Adipocyte (in vitro differentiated cells): Measurements from ENCODE around the gene MOCOS.

Experiments
- DNase-seq: peaks from one replicate; pipeline ENCODE4 v3.0.0-alpha.2; 2015; ENCODE audit warnings: low read depth
- H3K27me3 ChIP-seq: replicated peaks from 2 replicates; pipeline ENCODE4 v1.7.0; 2013; ENCODE audit warnings: mild to moderate bottlenecking, low read length, moderate library complexity; ENCODE audit not compliant: control insufficient read depth, insufficient read depth
- H3K36me3 ChIP-seq: 2 replicates; pipeline ENCODE4 v1.7.0; 2013; ENCODE audit warnings: low read length, mild to moderate bottlenecking, moderate library complexity; ENCODE audit not compliant: control insufficient read depth, insufficient read depth, severe bottlenecking
- H3K4me1 ChIP-seq: 2 replicates; pipeline ENCODE4 v1.7.0; 2013; ENCODE audit warnings: mild to moderate bottlenecking, low read length, moderate library complexity; ENCODE audit not compliant: control insufficient read depth, insufficient read depth
- H3K4me3 ChIP-seq: 2 replicates; pipeline ENCODE4 v1.7.0; 2013; ENCODE audit warnings: mild to moderate bottlenecking, low read length, moderate library complexity
- H3K9ac ChIP-seq: 2 replicates; pipeline ENCODE4 v1.7.0; 2013; ENCODE audit warnings: mild to moderate bottlenecking, low read length, moderate library complexity
- H3K9me3 ChIP-seq: 2 replicates; pipeline ENCODE4 v1.7.0; 2013; ENCODE audit warnings: mild to moderate bottlenecking, low read length, moderate library complexity; ENCODE audit not compliant: control insufficient read depth

The MOCOS gene

GRCh38 chr18:36250827-36251226 is 63.5 kb downstream of the MOCOS start:
- Histone ChIP-seq H3K9me3 (peaks cover 9% of the 10 kb centered on the region), H3K27me3 (no peaks in the 10 kb centered on the region), H3K4me3 (no peak overlapping the region), H3K36me3 (peaks cover 42% of the 10 kb centered on the region), H3K4me1 (no peaks in the 10 kb centered on the region), H3K9ac (no peak overlapping the region)
- no peak for DNase-seq

GRCh38 chr18:36255072-36255698 is 67.9 kb downstream of the MOCOS start:
- Histone ChIP-seq H3K9ac (no peak overlapping the region), H3K27me3 (no peaks in the 10 kb centered on the region), H3K9me3 (no peaks in the 10 kb centered on the region), H3K36me3 (peaks cover 48% of the 10 kb centered on the region), H3K4me1 (no peaks in the 10 kb centered on the region), H3K4me3 (no peak overlapping the region)
- no peak for DNase-seq

DNA sequence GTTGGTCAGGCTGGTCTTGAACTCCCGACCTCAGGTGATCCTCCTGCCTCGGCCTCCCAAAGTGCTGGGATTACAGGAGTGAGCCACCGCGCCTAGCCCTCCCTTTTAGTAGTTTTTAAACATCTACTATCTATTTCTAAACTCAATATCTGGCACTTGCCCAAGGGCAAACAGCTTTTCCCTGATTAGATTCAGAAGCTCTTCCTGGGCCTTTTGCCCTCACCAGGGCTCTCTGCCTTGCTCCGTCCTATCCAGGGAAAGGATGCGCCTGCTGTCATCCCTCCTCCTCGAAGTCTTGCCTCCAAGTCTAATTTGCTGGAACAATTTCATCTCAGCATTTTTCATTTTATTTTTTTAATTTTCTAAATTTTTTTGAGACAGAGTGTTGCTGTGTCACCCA is 68.8 kb downstream of the MOCOS start:
- peaks cover 45% of the 10 kb centered on the region for H3K36me3 ChIP-seq
- no peaks in the 10 kb centered on the region for H3K9me3 ChIP-seq
- no peaks in the 10 kb centered on the region for H3K4me1 ChIP-seq
- no peak overlapping the region for H3K9ac ChIP-seq
- no peak overlapping the region for H3K4me3 ChIP-seq
- DNase-seq: no peak
- H3K27me3 ChIP-seq: no peaks in the 10 kb centered on the region

GRCh38 chr18:36262971-36263370 is 75.7 kb downstream of the MOCOS start:
- peaks cover 5% of the 10 kb centered on the region for H3K4me1 ChIP-seq
- no peak for DNase-seq
- H3K9me3 ChIP-seq: no peaks in the 10 kb centered on the region

GRCh38 chr18:36264283-36264682 is 77.0 kb downstream of the MOCOS start:
- no peak overlapping the region for H3K4me3 ChIP-seq
- no peak for DNase-seq
- peaks cover 27% of the 10 kb centered on the region for H3K36me3 ChIP-seq
- H3K9ac ChIP-seq: no peak overlapping the region
- H3K9me3 ChIP-seq: no peaks in the 10 kb centered on the region
- peaks cover 5% of the 10 kb centered on the region for H3K4me1 ChIP-seq
- no peaks in the 10 kb centered on the region for H3K27me3 ChIP-seq

More at GRCh38 chr18:36262971-36263370, 75.7 kb downstream of the MOCOS start:
- Histone ChIP-seq H3K36me3 (peaks cover 29% of the 10 kb centered on the region), H3K9ac (no peak overlapping the region), H3K27me3 (no peaks in the 10 kb centered on the region), H3K4me3 (no peak overlapping the region)

- H3K27me3 ChIP-seq: no peaks in the 10 kb centered on the region
- H3K9me3 ChIP-seq: no peaks in the 10 kb centered on the region
- no peak overlapping the region for H3K4me3 ChIP-seq
- H3K4me1 ChIP-seq: peaks cover 5% of the 10 kb centered on the region
- peak; percentile 12 for DNase-seq
- peaks cover 30% of the 10 kb centered on the region for H3K36me3 ChIP-seq
- H3K9ac ChIP-seq: no peak overlapping the region
Observed at GRCh38 chr18:36265015-36265414, 77.7 kb downstream of the MOCOS start.

- peaks cover 5% of the 10 kb centered on the region for H3K4me1 ChIP-seq
- H3K9ac ChIP-seq: no peak overlapping the region
- H3K27me3 ChIP-seq: no peaks in the 10 kb centered on the region
- no peaks in the 10 kb centered on the region for H3K9me3 ChIP-seq
- H3K36me3 ChIP-seq: peaks cover 23% of the 10 kb centered on the region
- H3K4me3 ChIP-seq: no peak overlapping the region
- DNase-seq: no peak
Observed at GRCh38 chr18:36269157-36269556, 81.9 kb downstream of the MOCOS start.

DNA sequence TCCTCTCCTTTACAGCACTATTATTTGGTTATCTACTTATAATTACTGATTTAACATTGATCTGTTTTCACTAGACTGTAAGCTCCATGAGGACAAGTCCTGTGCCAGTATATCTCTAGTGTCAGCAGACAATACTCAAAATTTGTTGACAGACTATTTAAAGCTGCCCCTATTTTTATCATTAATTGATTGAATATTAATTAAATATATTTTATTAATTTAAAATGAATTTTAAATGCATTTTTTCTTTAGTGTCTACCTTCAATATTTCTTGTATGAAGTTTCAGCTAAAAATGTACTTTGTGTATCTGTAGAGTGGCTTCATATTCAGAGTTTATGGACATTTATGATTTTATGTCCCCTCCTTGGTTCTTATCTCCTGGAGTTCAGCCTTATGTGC is 83.9 kb downstream of the MOCOS start:
- no peak overlapping the region for H3K9ac ChIP-seq
- no peaks in the 10 kb centered on the region for H3K27me3 ChIP-seq
- H3K9me3 ChIP-seq: no peaks in the 10 kb centered on the region
- H3K36me3 ChIP-seq: peaks cover 23% of the 10 kb centered on the region
- no peak for DNase-seq
- no peak overlapping the region for H3K4me3 ChIP-seq
- H3K4me1 ChIP-seq: peaks cover 5% of the 10 kb centered on the region

- peaks cover 15% of the 10 kb centered on the region for H3K36me3 ChIP-seq
- no peak for DNase-seq
- no peaks in the 10 kb centered on the region for H3K27me3 ChIP-seq
- H3K9me3 ChIP-seq: no peaks in the 10 kb centered on the region
- no peak overlapping the region for H3K9ac ChIP-seq
- H3K4me3 ChIP-seq: no peak overlapping the region
- H3K4me1 ChIP-seq: no peaks in the 10 kb centered on the region
Observed at GRCh38 chr18:36273347-36273746, 86.0 kb downstream of the MOCOS start.

DNA sequence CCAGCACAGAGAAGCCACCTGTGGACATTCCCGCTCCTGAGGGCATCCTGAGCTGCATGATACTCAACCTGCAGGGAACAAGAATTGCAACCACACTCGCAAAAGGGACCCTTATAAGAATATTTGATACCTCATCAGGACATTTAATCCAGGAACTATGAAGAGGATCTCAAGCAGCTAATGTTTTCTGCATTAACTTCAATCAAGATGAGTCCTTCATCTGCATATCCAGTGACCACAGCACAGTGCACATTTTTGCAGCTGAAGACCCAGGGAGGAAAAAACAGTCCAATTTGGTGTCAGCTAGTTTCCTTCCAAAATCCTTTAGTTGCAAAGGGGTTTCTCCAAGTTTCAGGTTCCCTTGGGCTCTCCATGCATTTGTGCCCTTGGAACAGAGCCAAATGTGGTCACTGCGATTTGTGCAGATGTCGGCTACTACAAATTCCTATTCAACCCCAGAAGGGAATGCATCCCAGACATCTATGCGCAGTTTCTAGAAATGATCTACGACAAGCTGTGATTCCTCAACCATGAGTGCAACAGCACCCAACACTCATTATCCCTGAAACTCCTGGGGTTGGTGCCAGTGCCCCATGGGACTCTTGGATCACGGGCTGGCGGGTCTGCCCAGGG is 86.9 kb downstream of the MOCOS start:
- no peak overlapping the region for H3K4me3 ChIP-seq
- DNase-seq: no peak
- no peaks in the 10 kb centered on the region for H3K9me3 ChIP-seq
- H3K36me3 ChIP-seq: peaks cover 9% of the 10 kb centered on the region
- no peaks in the 10 kb centered on the region for H3K4me1 ChIP-seq
- no peak overlapping the region for H3K9ac ChIP-seq
- H3K27me3 ChIP-seq: no peaks in the 10 kb centered on the region

DNA sequence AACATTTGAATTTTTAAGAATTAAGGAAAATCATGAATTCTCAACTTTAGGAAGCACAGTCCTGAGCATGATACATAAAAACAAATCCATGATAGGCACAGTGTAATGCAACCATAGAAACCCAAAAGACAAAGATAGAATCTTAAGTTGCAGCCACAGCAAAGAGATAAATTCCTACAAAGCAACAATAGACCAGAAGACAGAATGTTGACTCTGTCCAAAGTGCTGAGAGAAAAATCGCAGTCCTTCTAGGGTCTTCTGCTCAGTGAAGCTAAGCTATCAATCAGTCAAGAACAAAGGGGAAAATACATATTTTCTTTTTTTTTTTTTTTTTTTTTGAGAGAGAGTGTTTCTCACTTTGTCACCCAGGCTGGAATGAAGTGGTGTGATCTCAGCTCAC is 88.3 kb downstream of the MOCOS start:
- H3K27me3 ChIP-seq: no peaks in the 10 kb centered on the region
- no peak for DNase-seq
- H3K9ac ChIP-seq: no peak overlapping the region
- H3K4me3 ChIP-seq: no peak overlapping the region
- H3K36me3 ChIP-seq: no peaks in the 10 kb centered on the region
- no peaks in the 10 kb centered on the region for H3K9me3 ChIP-seq
- no peaks in the 10 kb centered on the region for H3K4me1 ChIP-seq

DNA sequence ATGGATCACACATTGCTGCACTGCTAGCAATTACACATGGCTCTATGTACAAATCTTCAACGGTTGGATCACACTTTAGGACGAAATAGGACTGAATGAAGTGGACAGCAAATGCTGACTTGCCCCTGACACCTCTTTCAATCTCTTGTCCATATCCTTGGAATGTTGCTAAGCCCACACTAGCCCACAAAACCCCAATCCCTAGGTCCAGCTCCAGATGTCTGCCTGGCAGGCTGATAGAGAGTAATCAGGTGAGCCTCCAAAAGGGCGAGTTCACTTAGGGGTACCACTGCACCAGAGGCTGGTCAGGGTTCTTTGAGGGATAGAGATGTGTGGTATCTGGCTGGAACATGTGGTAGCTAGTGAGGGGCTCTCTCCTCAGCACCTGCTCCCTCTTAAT is 91.7 kb downstream of the MOCOS start:
- DNase-seq: no peak
- no peak overlapping the region for H3K4me3 ChIP-seq
- H3K36me3 ChIP-seq: no peaks in the 10 kb centered on the region
- H3K4me1 ChIP-seq: no peaks in the 10 kb centered on the region
- no peak overlapping the region for H3K9ac ChIP-seq
- no peaks in the 10 kb centered on the region for H3K9me3 ChIP-seq
- no peaks in the 10 kb centered on the region for H3K27me3 ChIP-seq
